Psoas muscle (tissue), 8 donors: ENCODE data around the gene LYPLA2. TPM values are rescaled to one million over a fixed set of nuclear protein-coding genes. Genes with fewer than 3 reads are reported as not detected.

Source experiments
- ATAC-seq, 4 donors: fragments of 200-7000 bp; cut with Tn5 transposase; one replicate each; pipeline ENCODE4 v1.9.1; 2020; ENCODE audit warnings: moderate library complexity in 3 of 4, mild to moderate bottlenecking in 2 of 4
- DNase-seq, 2 donors: peaks; one replicate each; pipeline ENCODE4 v3.0.0-alpha.2; 2020
- H3K27ac ChIP-seq: fragments of 200-600 bp; one replicate; pipeline ENCODE4 v1.8.0; 2022
- H3K27me3 ChIP-seq, 3 donors: fragments of 200-600 bp in 1 of 3; one replicate each; pipeline versions ENCODE4 v1.6.1 to v1.8.0; 2013 to 2022; ENCODE audit warnings: low read length in 2 of 3, mild to moderate bottlenecking in 2 of 3, moderate library complexity in 1 of 3; ENCODE audit not compliant: insufficient read depth in 3 of 3
- H3K36me3 ChIP-seq, 2 donors: fragments of 200-600 bp in 1 of 2; one replicate each; pipeline versions ENCODE4 v1.6.1 to v1.8.0; 2013 to 2022; ENCODE audit warnings: low read depth in 1 of 2, mild to moderate bottlenecking in 1 of 2, moderate library complexity in 1 of 2; ENCODE audit not compliant: insufficient read depth in 1 of 2
- H3K4me1 ChIP-seq: fragments of 200-600 bp; one replicate; pipeline ENCODE4 v1.8.0; 2022
- H3K4me3 ChIP-seq: fragments of 200-600 bp; one replicate; pipeline ENCODE4 v1.8.0; 2022; ENCODE audit warnings: mild to moderate bottlenecking
- H3K9me3 ChIP-seq: fragments of 200-600 bp; one replicate; pipeline ENCODE4 v1.8.0; 2022
- WGBS, 3 donors: extraction: QIAGEN DNeasy Blood & Tissue Kit; methylation state at CpG; one replicate each; pipeline versions ENCODE4 v1.1.6 to v1.1.7; 2013; 5-methylcytosine and 5-hydroxymethylcytosine counted together
- intact Hi-C, 2 donors: fragments of 100-400 bp; cut with DNase I; formaldehyde crosslinking; loops; one replicate each; pipeline versions ENCODE4 v1.11.0 to v1.14.2; 2022
- polyA plus RNA-seq, 3 donors: library from polyadenylated mRNA; stranded (reverse); fragments of 200-250 nt; gene quantifications; one replicate each; pipeline ENCODE4 v1.2.3, GENCODE V29; 2013
- total RNA-seq, 4 donors: library from RNA; stranded (reverse); fragmentation: NEBNext Ultra II Directional in 2 of 4; extraction: Animal tissue kit (Norgen Biotek cat#: 25700) in 2 of 4; gene quantifications; one replicate each; pipeline versions ENCODE4 v1.2.1 to v1.2.4, GENCODE V29; 2021 to 2023
- TF ChIP-seq, protein P1 (sequence below): fragments of 200-600 bp; IDR thresholded peaks from one replicate; pipeline ENCODE4 v1.8.0; 2022; ENCODE audit warnings: antibody characterized with exemption
- donor health status: healthy with polysubstance abuse.
- donor health status: DM: no; HTN: no; CAD: no; lungs with moderate emphysema.
- donor health status: Bipolar disorder and iron deficiency.
- donor health status: healthy.
- donor health status: DM: yes; HTN: yes; CAD: no.
- donor health status: DM: no; HTN: no; CAD: no.
- donor health status: DM: no; HTN: no; CAD: no.
- donor health status: DM: yes; HTN: yes; CAD: no.

The LYPLA2 gene
- total and polyA plus RNA-seq, 7 donors = 24.0 to 97.6 (median 35.2) TPM

DNA sequence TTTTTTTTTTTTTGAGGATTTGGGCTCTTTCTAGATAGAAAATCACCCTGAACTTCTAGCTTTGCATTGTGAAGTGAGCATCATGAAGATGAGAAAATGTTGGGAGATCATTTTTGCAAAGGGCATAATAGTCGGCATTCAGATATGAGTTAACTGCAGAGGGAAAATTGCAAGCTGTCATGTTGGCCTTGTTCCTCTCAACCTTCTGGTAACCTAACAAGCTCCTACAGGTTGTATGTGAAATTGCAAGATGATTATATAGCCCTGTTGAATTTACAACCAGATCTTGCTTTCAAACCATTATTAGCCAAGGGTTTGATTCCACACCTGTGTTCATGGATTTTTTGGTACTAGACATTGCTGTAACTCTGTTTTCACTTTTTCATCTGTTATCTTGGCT is 45.4 kb upstream of the LYPLA2 start:
- ATAC-seq (no peak), DNase-seq (no peak)
- TF ChIP-seq, protein P1, sequence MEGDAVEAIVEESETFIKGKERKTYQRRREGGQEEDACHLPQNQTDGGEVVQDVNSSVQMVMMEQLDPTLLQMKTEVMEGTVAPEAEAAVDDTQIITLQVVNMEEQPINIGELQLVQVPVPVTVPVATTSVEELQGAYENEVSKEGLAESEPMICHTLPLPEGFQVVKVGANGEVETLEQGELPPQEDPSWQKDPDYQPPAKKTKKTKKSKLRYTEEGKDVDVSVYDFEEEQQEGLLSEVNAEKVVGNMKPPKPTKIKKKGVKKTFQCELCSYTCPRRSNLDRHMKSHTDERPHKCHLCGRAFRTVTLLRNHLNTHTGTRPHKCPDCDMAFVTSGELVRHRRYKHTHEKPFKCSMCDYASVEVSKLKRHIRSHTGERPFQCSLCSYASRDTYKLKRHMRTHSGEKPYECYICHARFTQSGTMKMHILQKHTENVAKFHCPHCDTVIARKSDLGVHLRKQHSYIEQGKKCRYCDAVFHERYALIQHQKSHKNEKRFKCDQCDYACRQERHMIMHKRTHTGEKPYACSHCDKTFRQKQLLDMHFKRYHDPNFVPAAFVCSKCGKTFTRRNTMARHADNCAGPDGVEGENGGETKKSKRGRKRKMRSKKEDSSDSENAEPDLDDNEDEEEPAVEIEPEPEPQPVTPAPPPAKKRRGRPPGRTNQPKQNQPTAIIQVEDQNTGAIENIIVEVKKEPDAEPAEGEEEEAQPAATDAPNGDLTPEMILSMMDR = peak; percentile 37
- intact Hi-C loops = loop anchor here in 1 of 2 donors (10.0 kb wide), 1 partner anchor 51 kb away; the partner anchor contains the start of gene RPL11
- Histone ChIP-seq H3K4me1 (peaks cover 46% of the 10 kb centered on the region), H3K27me3 (no peaks in the 10 kb centered on the region), H3K9me3 (no peaks in the 10 kb centered on the region), H3K27ac (no peak overlapping the region), H3K4me3 (peak overlapping the region; percentile 91), H3K36me3 (peaks cover 2 to 24% of the 10 kb centered on the region in 2 donors)
- 39 to 50% (median 43%) methylated on average over 1 of the region's 1 CpG for WGBS, 3 donors

DNA sequence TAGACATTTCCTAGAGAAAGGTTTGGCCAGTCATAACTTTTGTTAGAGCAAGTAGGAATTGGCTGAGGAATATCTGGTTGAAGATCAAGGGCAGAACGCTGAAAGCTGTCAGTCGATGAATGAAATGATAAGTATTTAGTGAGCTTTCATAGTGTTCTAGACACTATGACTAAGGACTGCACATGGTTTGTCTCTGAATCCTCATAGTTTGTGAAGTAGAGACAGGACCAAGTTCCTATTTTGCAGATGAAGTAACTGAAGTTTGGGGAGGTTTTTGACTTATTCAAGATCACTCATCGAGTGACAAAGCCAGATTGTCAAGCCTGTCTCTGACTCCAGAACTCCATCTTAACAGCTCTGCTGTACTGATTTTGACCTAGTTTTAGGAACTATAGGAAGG is 42.9 kb upstream of the LYPLA2 start:
- Histone ChIP-seq H3K4me3 (no peak overlapping the region), H3K27ac (no peak overlapping the region), H3K36me3 (peaks cover 2 to 49% of the 10 kb centered on the region in 2 donors), H3K9me3 (no peaks in the 10 kb centered on the region), H3K27me3 (no peaks in the 10 kb centered on the region), H3K4me1 (peaks cover 42% of the 10 kb centered on the region)
- no peak for DNase-seq
- no peak for ATAC-seq
- 56 to 74% (median 60%) methylated on average over 3 of the region's 3 CpGs for WGBS, 3 donors
- TF ChIP-seq, protein P1 = no peak
- intact Hi-C loops = loop anchor here in 1 of 2 donors (10.0 kb wide), 1 partner anchor 53 kb away; the partner anchor contains the start of gene RPL11

DNA sequence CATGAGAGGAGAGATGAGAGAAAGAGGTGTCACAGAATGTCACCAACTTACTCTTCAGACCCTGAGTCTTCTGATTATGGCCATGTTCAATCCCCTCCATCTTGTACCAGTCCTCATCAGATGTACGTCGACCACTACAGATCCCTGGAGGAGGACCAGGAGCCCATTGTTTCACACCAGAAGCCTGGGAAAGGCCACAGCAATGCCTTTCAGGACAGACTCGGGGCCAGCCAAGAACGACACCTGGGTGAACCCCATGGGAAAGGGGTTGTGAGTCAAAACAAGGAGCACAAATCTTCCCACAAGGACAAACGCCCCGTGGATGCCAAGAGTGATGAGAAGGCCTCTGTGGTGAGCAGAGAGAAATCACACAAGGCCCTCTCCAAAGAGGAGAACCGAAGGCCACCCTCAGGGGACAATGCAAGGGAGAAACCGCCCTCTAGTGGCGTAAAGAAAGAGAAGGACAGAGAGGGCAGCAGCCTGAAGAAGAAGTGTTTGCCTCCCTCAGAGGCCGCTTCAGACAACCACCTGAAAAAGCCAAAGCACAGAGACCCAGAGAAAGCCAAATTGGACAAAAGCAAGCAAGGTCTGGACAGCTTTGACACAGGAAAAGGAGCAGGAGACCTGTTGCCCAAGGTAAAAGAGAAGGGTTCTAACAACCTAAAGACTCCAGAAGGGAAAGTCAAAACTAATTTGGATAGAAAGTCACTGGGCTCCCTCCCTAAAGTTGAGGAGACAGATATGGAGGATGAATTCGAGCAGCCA is 39.7 kb upstream of the LYPLA2 start:
- H3K4me3 ChIP-seq = no peak overlapping the region
- intact Hi-C loops = no loop called here
- peaks cover 15 to 82% of the 10 kb centered on the region in 2 donors for H3K36me3 ChIP-seq
- H3K9me3 ChIP-seq = no peaks in the 10 kb centered on the region
- no peaks in the 10 kb centered on the region for H3K27me3 ChIP-seq
- H3K4me1 ChIP-seq = peaks cover 24% of the 10 kb centered on the region
- ATAC-seq (peak; percentile 57 to 78 (median 69)), DNase-seq (no peak)
- TF ChIP-seq, protein P1 = peak; percentile 48
- H3K27ac ChIP-seq = no peak overlapping the region
- 66 to 72% (median 66%) methylated on average over 11 of the region's 11 CpGs for WGBS, 3 donors

DNA sequence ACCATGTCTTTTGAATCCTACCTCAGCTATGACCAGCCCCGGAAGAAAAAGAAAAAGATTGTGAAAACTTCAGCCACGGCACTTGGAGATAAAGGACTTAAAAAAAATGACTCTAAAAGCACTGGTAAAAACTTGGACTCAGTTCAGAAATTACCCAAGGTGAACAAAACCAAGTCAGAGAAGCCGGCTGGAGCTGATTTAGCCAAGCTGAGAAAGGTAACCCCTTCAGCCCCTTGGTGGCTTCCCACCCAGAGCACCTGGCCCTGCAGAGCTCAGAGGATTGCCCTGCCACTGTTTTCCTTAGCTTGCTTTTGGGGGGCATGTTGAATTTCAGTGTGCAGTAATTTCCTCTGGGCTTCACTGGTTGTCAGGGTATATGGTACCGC is 39.1 kb upstream of the LYPLA2 start:
- Histone ChIP-seq H3K36me3 (peaks cover 15 to 84% of the 10 kb centered on the region in 2 donors), H3K27me3 (no peaks in the 10 kb centered on the region), H3K27ac (no peak overlapping the region), H3K4me3 (no peak overlapping the region), H3K4me1 (peaks cover 21% of the 10 kb centered on the region), H3K9me3 (no peaks in the 10 kb centered on the region)
- TF ChIP-seq, protein P1 = no peak
- DNase-seq (no peak), ATAC-seq (no peak)
- 83 to 90% (median 85%) methylated on average over 4 of the region's 4 CpGs for WGBS, 3 donors
- intact Hi-C loops = no loop called here
